IPS DF 4.7 (cell line): ENCODE data around the gene RFC1.
"Not testable (repeated sequence)": the region's sequence is repeated elsewhere in the genome, so short reads cannot be mapped to it uniquely, and the experiment has no call there.

Experiments used
- DNase-seq: peaks from one replicate; pipeline ENCODE4 v3.0.0-alpha.2; 2013; ENCODE audit warnings: low spot score; ENCODE audit errors: extremely low read depth

Gene RFC1, protein sequence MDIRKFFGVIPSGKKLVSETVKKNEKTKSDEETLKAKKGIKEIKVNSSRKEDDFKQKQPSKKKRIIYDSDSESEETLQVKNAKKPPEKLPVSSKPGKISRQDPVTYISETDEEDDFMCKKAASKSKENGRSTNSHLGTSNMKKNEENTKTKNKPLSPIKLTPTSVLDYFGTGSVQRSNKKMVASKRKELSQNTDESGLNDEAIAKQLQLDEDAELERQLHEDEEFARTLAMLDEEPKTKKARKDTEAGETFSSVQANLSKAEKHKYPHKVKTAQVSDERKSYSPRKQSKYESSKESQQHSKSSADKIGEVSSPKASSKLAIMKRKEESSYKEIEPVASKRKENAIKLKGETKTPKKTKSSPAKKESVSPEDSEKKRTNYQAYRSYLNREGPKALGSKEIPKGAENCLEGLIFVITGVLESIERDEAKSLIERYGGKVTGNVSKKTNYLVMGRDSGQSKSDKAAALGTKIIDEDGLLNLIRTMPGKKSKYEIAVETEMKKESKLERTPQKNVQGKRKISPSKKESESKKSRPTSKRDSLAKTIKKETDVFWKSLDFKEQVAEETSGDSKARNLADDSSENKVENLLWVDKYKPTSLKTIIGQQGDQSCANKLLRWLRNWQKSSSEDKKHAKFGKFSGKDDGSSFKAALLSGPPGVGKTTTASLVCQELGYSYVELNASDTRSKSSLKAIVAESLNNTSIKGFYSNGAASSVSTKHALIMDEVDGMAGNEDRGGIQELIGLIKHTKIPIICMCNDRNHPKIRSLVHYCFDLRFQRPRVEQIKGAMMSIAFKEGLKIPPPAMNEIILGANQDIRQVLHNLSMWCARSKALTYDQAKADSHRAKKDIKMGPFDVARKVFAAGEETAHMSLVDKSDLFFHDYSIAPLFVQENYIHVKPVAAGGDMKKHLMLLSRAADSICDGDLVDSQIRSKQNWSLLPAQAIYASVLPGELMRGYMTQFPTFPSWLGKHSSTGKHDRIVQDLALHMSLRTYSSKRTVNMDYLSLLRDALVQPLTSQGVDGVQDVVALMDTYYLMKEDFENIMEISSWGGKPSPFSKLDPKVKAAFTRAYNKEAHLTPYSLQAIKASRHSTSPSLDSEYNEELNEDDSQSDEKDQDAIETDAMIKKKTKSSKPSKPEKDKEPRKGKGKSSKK

DNA sequence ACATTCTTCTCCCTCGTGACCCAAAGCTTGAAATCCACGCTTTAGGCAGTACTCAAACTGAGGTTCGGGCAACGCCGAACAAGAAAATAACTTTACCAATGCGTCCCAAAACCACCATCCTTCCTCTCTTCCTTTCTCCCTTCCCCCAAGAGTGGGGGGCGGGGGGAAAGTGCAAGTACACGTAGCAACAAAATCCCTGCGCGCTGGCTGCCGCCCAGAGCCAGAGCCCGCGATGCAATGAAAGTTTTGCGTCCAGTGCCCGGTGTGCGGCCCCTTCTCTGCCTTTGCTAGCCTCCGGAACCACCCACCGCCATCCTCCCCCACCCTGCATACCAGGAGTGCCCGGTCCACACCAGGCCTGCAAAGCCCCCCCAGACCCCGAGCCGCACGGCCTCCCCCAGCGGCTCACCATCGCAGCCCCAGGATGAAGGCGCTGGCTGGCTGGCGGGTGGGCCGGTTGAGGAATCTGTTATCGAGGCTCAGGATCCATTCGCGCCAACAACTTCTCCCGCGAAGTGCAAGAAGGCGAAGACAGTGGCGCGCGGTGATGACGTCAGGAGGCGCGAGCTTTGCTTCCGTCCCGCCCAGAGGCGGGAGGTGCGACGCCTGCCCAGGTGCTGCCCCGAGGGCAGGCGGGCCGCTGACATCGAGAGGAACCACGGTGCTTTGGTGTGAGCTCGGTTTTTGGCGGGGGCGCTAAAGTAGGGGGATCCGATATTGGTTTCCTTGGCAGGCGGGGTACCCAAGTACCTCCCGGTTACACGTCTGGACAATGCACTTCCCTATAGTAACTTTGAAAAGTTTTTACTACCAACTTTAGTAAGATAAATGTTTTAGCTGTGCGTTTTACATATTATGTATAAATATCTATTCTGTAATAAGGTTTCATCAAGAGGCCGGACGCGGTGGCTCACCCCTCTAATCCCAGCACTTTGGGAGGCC lies at the start of gene RFC1:
TSS of gene RFC1 (minus strand) at position 533 of the 942 bp plus-strand sequence. CDS start at position 412, 121 bp downstream.
- peak; percentile 71 for DNase-seq

DNA sequence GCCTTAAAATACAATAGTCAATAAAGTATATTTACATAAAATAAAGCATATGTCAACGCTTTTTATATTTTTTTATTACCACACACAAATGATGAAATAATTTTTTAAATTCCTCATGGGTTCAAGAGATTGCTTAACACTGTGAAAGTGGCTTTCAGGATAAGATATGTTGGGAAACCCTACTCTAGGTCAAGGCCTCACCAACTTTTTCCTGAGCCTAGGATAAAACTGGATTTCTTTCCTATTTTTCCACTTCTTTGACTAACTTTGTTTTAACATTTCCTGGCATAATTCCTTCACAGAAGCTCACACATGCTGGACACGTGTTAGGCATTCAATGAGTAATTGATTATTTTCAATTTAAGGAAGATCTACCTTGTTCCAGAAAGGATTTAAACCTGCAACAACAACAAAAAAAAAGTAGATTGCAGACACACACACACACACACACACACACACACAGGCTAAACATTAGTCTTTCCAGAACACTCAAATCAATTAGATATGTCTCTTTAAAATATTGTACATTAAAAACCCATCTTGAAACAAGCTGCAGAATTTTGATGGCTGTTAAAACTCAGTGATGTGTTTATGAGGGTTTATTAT lies 49.6 kb upstream of the RFC1 start:
- no peak for DNase-seq

DNA sequence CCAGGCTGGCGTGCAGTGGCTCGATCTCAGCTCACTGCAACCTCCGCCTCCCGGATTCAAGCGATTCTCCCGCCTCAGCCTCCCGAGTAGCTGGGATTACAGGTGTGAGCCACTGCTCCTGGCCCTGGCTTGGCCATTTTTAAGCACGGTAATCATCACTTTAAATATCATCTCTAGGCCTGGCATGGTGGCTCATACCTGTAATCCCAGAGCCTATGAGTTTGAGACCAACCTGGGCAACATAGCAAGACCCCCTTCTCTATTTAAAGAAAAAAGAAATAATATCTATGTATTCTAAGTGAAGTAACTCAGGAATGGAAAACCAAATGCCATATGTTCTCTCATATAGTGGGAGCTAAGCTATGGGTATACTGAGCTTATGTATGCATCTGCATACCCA lies 45.4 kb upstream of the RFC1 start:
- not testable (repeated sequence) for DNase-seq

DNA sequence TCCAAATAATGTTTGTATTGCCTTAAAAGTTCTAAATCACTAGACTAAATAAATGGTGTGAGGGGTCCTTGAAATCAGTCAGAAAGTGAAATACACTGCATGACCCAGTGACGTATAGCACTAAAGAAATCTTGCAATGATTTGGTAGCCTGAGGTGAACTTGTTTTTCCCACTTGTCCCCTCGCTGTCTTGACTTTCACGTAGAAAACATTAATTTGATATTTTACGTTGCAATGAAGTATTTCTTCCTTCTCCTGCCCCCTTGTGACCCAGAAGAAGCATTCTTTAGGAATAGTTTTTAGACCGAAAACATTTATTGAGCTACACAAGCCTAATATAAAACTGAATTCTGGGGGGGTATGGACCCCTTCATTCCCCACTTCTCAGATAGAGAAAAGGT lies 44.3 kb upstream of the RFC1 start:
- no peak for DNase-seq

DNA sequence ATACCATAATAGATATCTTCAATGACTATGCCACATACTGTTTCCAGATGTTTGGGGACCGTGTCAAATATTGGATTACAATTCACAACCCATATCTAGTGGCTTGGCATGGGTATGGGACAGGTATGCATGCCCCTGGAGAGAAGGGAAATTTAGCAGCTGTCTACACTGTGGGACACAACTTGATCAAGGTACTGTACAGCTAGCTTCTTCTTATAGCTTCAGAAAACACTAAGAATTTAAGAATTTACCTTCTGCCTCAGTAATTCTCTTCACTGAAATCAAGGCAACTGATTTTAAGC lies 41.4 kb upstream of the RFC1 start:
- DNase-seq: no peak

DNA sequence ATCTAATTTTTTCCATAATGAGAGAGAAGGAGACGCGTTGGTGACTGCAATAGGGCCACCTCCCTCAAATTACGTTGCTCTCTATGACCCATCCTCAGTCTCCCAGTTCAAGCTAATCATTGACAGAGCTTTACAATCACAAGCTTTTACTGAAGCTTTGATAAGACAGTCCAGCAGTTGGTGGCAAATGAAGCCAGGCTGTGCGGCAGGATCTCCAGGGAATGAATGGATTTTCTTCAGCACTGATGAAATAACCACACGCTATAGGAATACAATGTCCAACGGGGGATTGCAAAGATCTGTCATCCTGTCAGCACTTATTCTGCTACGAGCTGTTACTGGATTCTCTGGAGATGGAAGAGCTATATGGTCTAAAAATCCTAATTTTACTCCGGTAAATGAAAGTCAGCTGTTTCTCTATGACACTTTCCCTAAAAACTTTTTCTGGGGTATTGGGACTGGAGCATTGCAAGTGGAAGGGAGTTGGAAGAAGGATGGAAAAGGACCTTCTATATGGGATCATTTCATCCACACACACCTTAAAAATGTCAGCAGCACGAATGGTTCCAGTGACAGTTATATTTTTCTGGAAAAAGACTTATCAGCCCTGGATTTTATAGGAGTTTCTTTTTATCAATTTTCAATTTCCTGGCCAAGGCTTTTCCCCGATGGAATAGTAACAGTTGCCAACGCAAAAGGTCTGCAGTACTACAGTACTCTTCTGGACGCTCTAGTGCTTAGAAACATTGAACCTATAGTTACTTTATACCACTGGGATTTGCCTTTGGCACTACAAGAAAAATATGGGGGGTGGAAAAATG lies 40.8 kb upstream of the RFC1 start, which contains the start of gene KLB:
TSS of gene KLB (plus strand) at position 168 of the 821 bp plus-strand sequence. CDS start at position 188, 20 bp downstream.
- DNase-seq: no peak

DNA sequence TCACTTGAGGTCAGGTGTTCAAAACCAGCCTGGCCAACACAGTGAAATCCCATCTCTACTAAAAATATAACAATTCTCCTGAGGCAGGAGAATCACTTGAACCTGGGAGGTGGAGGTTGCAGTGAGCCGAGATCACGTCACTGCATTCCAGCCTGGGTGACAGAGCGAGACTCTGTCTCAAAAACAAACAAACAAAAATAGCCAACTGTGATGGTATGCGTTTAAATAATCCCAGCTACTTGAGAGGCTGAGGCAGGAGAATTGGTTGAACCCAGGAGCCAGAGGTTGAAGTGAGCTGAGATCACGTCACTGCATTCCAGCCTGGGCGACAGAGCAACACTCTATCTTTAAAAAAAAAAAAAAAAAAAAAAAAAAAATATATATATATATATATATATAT lies 35.5 kb upstream of the RFC1 start:
- not testable (repeated sequence) for DNase-seq

DNA sequence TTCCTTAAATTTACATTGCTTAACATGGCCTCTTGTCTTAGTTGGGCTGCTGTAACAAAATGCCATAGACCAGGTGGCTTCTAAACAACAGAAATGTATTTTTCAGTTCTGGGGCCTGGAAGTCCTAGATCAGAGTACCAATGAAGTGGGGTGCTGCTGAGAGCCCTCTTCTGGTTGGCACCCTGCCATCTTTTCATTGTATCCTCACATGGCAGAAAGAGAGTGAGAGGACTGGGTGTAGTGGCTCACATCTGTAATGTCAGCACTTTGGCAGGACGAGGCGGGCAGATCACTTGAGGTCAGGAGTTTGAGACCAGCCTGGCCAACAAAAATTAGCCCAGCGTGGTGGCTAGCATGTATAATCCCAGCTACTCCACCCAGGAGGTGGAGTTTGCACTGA lies 28.5 kb upstream of the RFC1 start:
- DNase-seq: no peak

DNA sequence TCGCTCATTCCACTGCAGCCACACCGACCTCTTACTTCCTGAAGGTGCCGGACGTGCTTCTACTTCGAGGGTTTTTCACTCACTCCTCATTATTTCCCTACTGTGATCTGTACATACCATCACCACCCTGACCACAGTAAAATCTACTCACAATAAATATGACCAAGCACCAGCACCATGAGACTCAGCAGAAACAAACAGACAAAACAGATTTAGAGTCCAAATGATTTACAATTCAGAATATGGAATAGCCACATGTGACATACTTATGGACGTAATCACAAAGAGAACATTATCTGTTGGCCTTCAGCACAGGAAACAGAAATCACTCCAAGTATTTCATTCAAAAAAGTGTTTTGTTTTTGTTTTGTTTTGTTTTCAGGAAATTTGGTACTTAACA lies 24.4 kb upstream of the RFC1 start:
- DNase-seq: no peak

DNA sequence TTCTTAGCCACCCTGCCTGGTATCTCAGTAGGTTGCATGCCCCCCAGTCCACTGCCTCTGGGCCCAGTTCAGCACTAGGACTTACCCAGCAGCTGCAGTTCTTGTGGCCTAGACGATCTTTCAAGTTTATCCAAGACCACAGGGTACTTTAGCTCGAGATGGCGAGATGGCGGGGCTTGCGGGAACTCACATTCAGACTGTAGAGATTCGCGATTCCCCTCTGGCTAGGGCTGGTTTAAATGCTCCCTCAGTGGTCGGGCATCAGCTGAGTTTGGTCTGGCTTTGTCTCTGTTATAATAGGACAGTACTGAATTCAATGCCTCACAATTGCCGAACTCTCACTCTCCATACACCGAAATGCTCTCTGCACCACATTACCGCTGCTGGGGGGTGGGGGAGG lies 18.4 kb upstream of the RFC1 start:
- no peak for DNase-seq

DNA sequence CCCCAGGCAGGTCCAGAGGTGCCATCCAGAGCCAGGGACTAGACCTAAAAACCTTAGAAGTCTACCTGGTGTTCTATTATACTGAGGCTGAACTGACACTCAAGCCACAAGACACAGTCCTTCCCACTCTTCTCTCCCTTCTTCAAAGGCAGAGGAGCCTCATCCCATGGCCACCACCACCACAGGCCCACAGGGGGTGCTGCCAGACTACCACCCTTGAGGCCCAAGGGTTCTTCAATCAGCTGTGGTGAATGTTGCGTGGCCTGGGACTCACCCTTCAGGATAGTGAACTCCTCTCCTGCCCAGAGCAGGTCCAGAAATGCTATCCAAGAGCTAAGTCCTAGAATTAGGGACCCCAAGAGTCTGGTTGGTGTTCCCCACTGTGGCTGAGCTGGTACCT lies 17.5 kb upstream of the RFC1 start:
- DNase-seq: no peak

DNA sequence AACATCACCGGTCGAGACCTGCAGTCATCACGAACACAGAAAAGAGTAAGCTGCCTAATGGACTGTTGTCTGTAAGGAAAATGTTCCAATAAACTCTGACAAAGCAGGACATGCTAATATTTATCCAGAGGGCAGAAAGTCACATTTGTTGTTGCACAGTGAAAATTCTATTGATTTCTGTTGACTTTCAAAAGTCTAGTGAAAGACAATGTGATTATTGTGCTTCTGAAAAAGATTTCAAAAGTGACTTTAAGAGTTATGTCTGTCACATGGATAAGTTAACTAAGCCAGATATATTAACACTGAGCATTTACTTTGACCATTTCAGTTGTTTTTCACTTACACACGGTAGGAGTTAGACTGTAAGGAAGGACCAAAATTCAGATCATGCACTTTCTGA lies 9.3 kb upstream of the RFC1 start:
- DNase-seq: no peak

DNA sequence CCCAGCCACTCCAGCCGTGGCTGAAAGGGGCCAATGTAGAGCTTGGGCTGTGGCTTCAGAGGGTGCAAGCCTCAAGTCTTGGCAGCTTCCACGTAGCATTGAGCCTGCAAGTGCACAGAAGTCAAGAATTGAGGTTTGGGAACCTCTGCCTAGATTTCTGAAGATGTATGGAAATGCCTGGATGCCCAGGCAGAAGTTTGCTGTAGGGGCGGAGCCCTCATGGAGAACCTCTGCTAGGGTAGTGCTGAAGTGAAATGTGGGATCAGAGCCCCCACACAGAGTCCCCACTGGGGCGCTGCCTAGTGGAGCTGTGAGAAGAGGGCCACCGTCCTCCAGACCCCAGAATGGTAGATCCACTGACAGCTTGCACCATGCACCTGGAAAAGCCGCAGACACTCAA lies 5.0 kb upstream of the RFC1 start:
- DNase-seq: not testable (repeated sequence)

DNA sequence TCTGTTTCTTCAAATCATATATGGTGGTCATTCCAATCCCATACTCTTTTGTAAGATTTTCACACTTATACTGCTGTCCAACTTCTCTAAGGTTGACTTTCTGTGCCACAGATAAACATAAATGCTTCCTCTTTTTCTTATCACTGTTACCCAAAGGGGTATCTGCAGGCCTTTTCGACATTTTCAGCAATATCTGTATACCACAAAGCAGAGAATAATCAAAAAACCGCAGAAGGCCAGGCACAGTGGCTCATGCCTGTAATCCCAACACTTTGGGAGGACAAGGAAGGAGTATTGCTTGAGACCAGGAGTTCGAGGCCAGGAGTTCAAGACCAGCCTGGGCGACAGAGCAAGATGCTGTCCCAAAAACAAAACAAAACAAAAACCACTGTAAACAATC lies 3.1 kb upstream of the RFC1 start:
- no peak for DNase-seq

DNA sequence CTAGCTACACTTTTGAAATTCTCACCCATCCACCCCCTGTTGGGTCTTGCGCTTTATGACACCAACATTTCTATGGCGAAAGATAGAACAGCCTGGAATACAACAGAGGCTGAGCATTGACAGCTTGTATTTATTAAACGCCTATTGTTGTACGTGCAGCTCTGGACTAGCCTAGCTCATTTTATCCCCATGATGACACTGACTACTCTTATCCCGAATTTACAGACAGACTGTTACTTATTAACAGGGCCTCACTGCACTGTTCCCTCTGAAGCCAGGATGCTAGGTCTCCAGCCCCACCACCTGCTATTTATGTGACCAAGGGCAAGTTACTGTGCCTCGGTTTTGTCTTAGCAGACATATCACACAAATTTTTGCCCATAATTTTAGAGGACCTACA lies 1.0 kb upstream of the RFC1 start:
- DNase-seq: no peak

DNA sequence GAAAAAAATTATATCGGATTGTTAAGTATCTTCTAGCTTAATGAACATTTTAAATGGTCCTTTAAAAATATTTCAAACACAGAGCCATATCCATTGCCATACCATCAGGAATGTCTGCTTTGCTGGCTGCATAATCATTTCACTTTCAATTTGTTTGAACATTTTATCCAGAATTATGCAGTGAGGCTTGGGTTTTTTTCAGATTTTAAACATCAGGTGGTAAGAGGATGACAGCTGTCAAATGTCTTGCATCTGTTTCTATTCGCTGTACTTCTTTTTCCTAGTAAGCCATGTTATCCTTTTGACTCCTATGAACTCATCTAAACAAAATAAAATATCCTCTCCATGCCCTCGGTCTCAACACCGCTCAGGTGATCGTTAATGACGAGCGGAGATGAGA lies 802 bp downstream of the RFC1 start:
- DNase-seq: no peak

DNA sequence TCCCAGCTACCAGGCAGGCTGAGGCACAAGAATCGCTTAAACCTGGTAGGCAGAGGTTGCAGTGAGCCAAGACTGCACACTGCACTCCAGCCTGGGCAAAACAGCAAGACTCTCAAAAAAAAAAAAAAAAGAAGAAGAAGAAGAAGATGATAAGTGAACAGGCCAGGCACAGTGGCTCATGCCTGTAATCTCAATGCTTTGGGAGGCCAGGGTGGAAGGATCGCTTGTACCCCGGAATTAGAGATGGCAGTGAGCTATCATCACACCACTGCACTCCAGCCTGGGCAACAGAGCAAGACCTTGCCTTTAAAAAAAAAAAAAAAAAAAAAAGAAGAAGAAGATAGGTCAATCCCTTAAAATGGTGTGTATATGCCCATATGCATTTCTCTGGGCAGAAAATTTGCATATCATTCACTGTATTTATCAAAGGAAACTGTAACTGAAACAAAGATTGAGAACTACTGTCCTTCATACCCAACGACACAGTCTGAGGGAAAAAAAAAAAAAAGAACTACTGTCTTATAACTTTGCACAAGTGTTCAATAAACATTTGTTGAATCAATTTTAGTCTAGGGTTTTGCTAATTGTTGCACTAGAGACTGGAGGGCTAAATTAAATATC lies 2.3 kb downstream of the RFC1 start:
- no peak for DNase-seq

DNA sequence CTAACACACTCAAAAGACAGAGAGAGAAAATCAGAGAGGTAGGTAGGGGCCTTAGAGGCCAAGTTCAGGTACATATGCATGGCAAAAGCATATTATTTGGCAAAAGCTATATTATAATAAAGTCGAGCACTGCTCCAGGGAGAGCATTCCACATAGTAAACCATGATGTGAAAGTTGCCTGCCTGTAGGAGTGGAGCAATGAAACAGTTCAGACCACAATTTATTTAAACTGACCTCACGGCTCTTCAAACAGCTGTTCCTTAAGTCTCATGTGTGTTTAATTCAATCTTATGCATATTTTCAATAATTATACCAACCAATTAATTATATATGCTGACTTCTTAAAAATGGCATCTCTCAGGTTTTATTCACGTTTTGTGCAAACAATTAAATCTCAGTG lies 3.3 kb downstream of the RFC1 start:
- no peak for DNase-seq

DNA sequence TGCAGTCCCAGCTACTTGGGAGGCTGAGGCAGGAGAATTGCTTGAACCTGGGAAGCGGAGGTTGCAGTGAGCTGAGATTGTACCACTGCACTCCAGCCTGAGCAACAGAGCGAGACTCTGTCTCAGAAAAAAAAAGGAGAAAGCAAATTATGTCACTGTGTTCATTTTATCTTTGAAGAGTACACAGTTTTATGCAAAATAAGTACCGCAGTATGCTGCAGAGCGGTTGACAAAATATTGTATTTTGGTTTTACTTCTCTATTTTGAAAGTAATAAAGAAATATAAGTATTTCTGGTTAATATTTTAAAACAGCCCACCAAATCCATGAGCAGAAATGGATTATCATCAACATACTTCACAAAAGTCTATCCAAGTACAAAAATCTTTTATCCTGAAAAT lies 5.6 kb downstream of the RFC1 start:
- DNase-seq: not testable (repeated sequence)
